Uterus (tissue), 2 donors: ENCODE data around the gene SLC38A11.

Source experiments
- POLR2A ChIP-seq, 2 donors: fragments of 450-650 bp; IDR thresholded peaks; one replicate each; pipeline ENCODE4 v1.6.1; 2016; ENCODE audit warnings: antibody characterized with exemption in 2 of 2, mild to moderate bottlenecking in 1 of 2, moderate library complexity in 1 of 2
- TF ChIP-seq, protein P1 (sequence below), 4 experiments: fragments of 200-600 bp in 2 of 4; fragments of 450-650 bp in 2 of 4; sonication (generic) in 2 of 4; IDR thresholded peaks; one replicate each; pipeline ENCODE4 v1.5.1; 2016 to 2019; ENCODE audit warnings: antibody characterized with exemption in 4 of 4, mild to moderate bottlenecking in 2 of 4, moderate library complexity in 1 of 4

DNA sequence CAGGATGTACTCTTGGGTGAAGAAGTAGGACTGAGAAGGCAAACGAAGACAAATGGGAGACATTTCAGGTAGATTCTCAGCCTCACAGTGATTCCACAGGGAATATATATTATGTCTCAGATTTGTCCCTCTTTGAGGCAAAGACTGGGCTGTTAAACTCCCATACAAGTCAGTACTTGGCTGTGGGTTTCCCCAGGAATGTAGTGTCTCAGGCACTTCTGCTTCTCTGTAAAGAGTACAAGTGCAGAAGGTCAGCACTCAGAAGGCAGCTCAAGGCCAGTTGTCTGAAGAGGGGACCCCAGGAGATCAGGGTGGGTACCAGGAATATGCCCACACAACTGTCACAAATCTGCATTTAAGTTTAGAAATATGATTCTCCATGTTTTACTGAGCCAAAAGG lies 73.8 kb downstream of the SLC38A11 start:
- TF ChIP-seq, protein P1, sequence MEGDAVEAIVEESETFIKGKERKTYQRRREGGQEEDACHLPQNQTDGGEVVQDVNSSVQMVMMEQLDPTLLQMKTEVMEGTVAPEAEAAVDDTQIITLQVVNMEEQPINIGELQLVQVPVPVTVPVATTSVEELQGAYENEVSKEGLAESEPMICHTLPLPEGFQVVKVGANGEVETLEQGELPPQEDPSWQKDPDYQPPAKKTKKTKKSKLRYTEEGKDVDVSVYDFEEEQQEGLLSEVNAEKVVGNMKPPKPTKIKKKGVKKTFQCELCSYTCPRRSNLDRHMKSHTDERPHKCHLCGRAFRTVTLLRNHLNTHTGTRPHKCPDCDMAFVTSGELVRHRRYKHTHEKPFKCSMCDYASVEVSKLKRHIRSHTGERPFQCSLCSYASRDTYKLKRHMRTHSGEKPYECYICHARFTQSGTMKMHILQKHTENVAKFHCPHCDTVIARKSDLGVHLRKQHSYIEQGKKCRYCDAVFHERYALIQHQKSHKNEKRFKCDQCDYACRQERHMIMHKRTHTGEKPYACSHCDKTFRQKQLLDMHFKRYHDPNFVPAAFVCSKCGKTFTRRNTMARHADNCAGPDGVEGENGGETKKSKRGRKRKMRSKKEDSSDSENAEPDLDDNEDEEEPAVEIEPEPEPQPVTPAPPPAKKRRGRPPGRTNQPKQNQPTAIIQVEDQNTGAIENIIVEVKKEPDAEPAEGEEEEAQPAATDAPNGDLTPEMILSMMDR (IDR thresholded peaks at IDR 0.05): no peak
- no peak for TF ChIP-seq POLR2A (IDR thresholded peaks at IDR 0.05)
